Measurements from ENCODE around the gene VSIG10L2.

DNA sequence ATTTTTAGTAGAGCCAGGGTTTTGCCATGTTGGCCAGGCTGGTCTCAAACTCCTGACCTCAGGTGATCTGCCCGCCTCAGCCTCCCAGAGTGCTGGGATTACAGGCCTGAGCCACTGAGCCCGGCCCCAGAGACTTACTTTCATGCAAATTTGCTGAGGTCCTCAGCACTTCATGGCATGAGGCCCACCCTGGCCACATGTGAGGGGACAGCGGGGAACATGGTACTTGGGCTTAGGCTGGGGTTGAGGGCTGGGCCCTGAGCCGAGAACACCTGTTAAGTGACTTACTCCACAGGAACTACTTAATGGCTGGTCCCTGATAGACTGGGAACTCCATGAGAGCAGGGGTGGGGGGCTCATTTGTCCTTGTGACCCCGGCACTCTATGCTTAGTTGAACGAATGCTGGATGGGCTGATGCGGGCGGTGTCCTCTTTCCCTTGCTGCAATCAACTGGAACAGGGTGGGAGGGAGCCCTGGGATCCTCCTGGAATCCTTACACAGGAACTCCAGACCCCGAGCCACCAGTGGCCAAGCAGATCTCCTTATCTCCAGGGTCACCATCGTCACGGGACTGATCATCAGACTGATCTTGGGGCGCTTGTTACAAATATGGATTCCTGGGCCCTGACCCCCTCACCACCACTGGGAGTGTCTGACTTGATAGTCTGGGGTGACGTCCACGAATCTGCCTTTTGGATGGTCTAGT is 1.0 kb downstream of the VSIG10L2 start:
- TF ChIP-seq GATA3 (IDR thresholded peaks at IDR 0.05; ENCODE audit: low read depth, low read length) (no peak), GATA2 (IDR thresholded peaks at IDR 0.05; ENCODE audit: low read depth, low read length) (no peak)

Data from SH-SY5Y (cell line).